Breast epithelium (tissue), 4 donors: ENCODE measurements around the gene SLAMF9. TPM values are rescaled to one million over a fixed set of nuclear protein-coding genes. Genes with fewer than 3 reads are reported as not detected.

Experiments used
- DNase-seq, 2 donors: peaks; one replicate each; pipeline ENCODE4 v3.0.0-alpha.2; 2019; ENCODE audit warnings: low spot score in 2 of 2
- H3K27ac ChIP-seq, 2 donors: fragments of 200-600 bp; sonication (generic) in 1 of 2; one replicate each; pipeline ENCODE4 v1.5.1; 2016 to 2019; ENCODE audit warnings: mild to moderate bottlenecking in 1 of 2
- H3K27me3 ChIP-seq, 2 donors: fragments of 200-600 bp; sonication (generic) in 1 of 2; one replicate each; pipeline versions ENCODE4 v1.5.1 to v1.6.0; 2017 to 2019; ENCODE audit warnings: control low read depth in 1 of 2, mild to moderate bottlenecking in 1 of 2
- H3K36me3 ChIP-seq: fragments of 200-600 bp; one replicate; pipeline ENCODE4 v1.5.1; 2019
- H3K4me1 ChIP-seq, 2 donors: fragments of 200-600 bp; sonication (generic); one replicate each; pipeline ENCODE4 v1.5.1; 2016 to 2019; ENCODE audit warnings: control low read depth in 1 of 2
- H3K4me3 ChIP-seq, 3 donors: fragments of 200-600 bp; sonication (generic); 1 replicate in 2 of 3; 2 replicates in 1 of 3; pipeline ENCODE4 v1.5.1; 2016 to 2019; ENCODE audit warnings: mild to moderate bottlenecking in 3 of 3, moderate library complexity in 2 of 3
- H3K9me3 ChIP-seq, 2 donors: fragments of 200-600 bp; sonication (generic) in 1 of 2; one replicate each; pipeline ENCODE4 v1.5.1; 2016 to 2019; ENCODE audit warnings: control low read depth in 1 of 2
- POLR2A ChIP-seq: fragments of 450-650 bp; IDR thresholded peaks from one replicate; pipeline ENCODE4 v1.6.1; 2016; ENCODE audit warnings: antibody characterized with exemption, mild to moderate bottlenecking, moderate library complexity
- POLR2AphosphoS5 ChIP-seq, 3 donors: sonication (generic); formaldehyde crosslinking; IDR thresholded peaks; one replicate each; pipeline ENCODE4 v1.6.1; 2017; ENCODE audit warnings: antibody characterized with exemption in 3 of 3
- intact Hi-C: fragments of 100-400 bp; cut with DNase I; formaldehyde crosslinking; loops from one replicate; pipeline ENCODE4 v1.15.1; 2023; ENCODE audit warnings: low total_unique reads
- total RNA-seq, 3 donors: library from RNA; depleted of rRNA; stranded (reverse); fragments of >200 nt; gene quantifications; one replicate each; pipeline ENCODE4 v1.1.0, GENCODE V29; 2016
- TF ChIP-seq, protein P1 (sequence below), 3 donors: fragments of 450-650 bp; IDR thresholded peaks; one replicate each; pipeline ENCODE4 v1.5.1; 2016 to 2017; ENCODE audit warnings: antibody characterized with exemption in 3 of 3, mild to moderate bottlenecking in 3 of 3, moderate library complexity in 3 of 3

Gene SLAMF9
- total RNA-seq, 3 donors from 2014 or later: not detected

- no peak for TF ChIP-seq POLR2AphosphoS5 (IDR thresholded peaks at IDR 0.05)
- TF ChIP-seq POLR2A: no peak
- TF ChIP-seq, protein P1, sequence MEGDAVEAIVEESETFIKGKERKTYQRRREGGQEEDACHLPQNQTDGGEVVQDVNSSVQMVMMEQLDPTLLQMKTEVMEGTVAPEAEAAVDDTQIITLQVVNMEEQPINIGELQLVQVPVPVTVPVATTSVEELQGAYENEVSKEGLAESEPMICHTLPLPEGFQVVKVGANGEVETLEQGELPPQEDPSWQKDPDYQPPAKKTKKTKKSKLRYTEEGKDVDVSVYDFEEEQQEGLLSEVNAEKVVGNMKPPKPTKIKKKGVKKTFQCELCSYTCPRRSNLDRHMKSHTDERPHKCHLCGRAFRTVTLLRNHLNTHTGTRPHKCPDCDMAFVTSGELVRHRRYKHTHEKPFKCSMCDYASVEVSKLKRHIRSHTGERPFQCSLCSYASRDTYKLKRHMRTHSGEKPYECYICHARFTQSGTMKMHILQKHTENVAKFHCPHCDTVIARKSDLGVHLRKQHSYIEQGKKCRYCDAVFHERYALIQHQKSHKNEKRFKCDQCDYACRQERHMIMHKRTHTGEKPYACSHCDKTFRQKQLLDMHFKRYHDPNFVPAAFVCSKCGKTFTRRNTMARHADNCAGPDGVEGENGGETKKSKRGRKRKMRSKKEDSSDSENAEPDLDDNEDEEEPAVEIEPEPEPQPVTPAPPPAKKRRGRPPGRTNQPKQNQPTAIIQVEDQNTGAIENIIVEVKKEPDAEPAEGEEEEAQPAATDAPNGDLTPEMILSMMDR (IDR thresholded peaks at IDR 0.05): no peak
- intact Hi-C loops: loop anchor here (5.0 to 10.0 kb wide), 2 partner anchors 68 to 256 kb away; partner anchors contain the start of gene CASQ1
- H3K4me1 ChIP-seq: peaks cover 0 to 6% of the 10 kb centered on the region in 2 donors
- H3K4me3 ChIP-seq: no peak overlapping the region
- H3K36me3 ChIP-seq: no peaks in the 10 kb centered on the region
- no peaks in the 10 kb centered on the region for H3K9me3 ChIP-seq
- DNase-seq: no peak
- no peak overlapping the region for H3K27ac ChIP-seq
- no peaks in the 10 kb centered on the region for H3K27me3 ChIP-seq
These were observed 14.9 kb downstream of the SLAMF9 start for GRCh38 chr1:159938905-159939677.

GRCh38 chr1:159938211-159938852 lies 15.7 kb downstream of the SLAMF9 start:
- intact Hi-C loops: loop anchor here (5.0 to 10.0 kb wide), 2 partner anchors 69 to 256 kb away; partner anchors contain the start of gene CASQ1
- H3K27me3 ChIP-seq: no peaks in the 10 kb centered on the region

GRCh38 chr1:159937054-159937750 lies 16.8 kb downstream of the SLAMF9 start:
- no peak overlapping the region for H3K27ac ChIP-seq
- H3K9me3 ChIP-seq: no peaks in the 10 kb centered on the region
- H3K27me3 ChIP-seq: no peaks in the 10 kb centered on the region
- no peak for DNase-seq
- H3K4me3 ChIP-seq: no peak overlapping the region
- intact Hi-C loops: loop anchor here (5.0 to 10.0 kb wide), 2 partner anchors 70 to 258 kb away; partner anchors contain the start of gene CASQ1
- TF ChIP-seq, protein P1 (IDR thresholded peaks at IDR 0.05): no peak
- TF ChIP-seq POLR2AphosphoS5 (IDR thresholded peaks at IDR 0.05) (no peak), POLR2A (no peak)
- peaks cover 0 to 6% of the 10 kb centered on the region in 2 donors for H3K4me1 ChIP-seq
- H3K36me3 ChIP-seq: no peaks in the 10 kb centered on the region

More at GRCh38 chr1:159938211-159938852, 15.7 kb downstream of the SLAMF9 start:
- TF ChIP-seq, protein P1 (IDR thresholded peaks at IDR 0.05): no peak
- no peak for TF ChIP-seq POLR2A
- no peak for TF ChIP-seq POLR2AphosphoS5 (IDR thresholded peaks at IDR 0.05)
- Histone ChIP-seq H3K9me3 (no peaks in the 10 kb centered on the region), H3K4me3 (no peak overlapping the region), H3K27ac (no peak overlapping the region), H3K36me3 (no peaks in the 10 kb centered on the region), H3K4me1 (peaks cover 0 to 6% of the 10 kb centered on the region in 2 donors)
- DNase-seq: no peak

DNA sequence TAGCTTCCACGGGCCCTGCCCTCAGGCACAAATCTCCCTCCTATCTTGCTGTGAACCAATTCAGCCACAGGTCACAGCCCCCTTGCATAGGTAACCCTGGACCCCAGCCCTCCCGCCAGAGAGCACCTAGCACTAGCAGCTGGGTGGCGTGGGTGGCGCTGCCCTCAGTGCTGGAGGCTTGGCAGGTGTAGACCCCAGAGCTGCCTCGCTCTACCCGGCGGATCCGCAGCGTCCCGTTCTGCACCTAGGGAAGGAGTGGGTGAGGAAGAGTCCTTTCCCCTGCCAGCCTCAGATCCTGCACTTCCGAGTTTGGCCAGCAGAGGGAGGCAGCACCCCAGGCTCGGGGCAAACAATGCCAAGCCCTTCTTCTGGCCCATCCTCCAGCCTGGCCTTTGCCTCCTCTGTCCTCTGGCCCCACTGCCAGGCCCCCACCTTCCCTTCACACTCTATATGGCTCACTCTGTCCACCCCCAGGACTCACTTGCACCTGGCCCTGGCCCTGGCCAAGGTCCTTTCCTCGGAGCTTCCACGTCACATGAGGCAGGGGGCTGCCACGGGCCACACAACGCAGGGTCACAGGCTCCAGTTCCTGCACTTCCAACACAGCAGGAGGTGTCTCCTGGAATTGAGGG lies 17.6 kb downstream of the SLAMF9 start:
- intact Hi-C loops: loop anchor here (5.0 to 10.0 kb wide), 2 partner anchors 71 to 258 kb away; partner anchors contain the start of gene CASQ1

More for the DNA sequence above, 17.6 kb downstream of the SLAMF9 start:
- H3K27ac ChIP-seq: no peak overlapping the region
- TF ChIP-seq POLR2A: no peak
- no peak for TF ChIP-seq POLR2AphosphoS5 (IDR thresholded peaks at IDR 0.05)
- TF ChIP-seq, protein P1 (IDR thresholded peaks at IDR 0.05): peak; percentile 97
- peaks cover 0 to 6% of the 10 kb centered on the region in 2 donors for H3K4me1 ChIP-seq
- no peak overlapping the region for H3K4me3 ChIP-seq
- no peaks in the 10 kb centered on the region for H3K9me3 ChIP-seq
- H3K27me3 ChIP-seq: no peaks in the 10 kb centered on the region
- DNase-seq: peak; percentile 58 to 85
- no peaks in the 10 kb centered on the region for H3K36me3 ChIP-seq
